GM19035 (cell line): Measurements from ENCODE around the gene EFNB2.

Experiments
- ATAC-seq: cut with Tn5 transposase; IDR thresholded peaks from one replicate; pipeline ENCODE4 v1.9.1; 2021; ENCODE audit not compliant: unreplicated experiment

EFNB2 gene

DNA sequence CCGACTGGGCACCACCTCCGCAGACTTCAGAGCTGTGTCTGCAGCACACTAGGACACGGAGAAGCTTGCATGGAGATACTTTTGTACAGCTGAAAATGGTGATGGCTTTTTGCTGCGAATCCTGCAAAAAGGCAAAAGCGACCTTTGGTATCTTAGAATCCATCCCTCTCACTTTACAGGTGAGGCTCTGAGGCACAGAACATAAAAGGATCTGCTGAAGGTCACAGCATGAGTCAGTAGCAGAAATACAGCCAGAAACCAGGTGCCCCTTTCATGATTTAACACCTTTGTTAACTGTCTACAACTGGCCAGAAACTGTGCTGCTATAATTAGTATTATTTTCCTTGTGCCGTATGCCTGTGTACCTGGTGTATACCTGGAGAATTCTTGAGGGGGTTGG is 48.3 kb downstream of the EFNB2 start:
- no peak for ATAC-seq

GRCh38 chr13:106486287-106486686 is 49.2 kb downstream of the EFNB2 start:
- no peak for ATAC-seq

DNA sequence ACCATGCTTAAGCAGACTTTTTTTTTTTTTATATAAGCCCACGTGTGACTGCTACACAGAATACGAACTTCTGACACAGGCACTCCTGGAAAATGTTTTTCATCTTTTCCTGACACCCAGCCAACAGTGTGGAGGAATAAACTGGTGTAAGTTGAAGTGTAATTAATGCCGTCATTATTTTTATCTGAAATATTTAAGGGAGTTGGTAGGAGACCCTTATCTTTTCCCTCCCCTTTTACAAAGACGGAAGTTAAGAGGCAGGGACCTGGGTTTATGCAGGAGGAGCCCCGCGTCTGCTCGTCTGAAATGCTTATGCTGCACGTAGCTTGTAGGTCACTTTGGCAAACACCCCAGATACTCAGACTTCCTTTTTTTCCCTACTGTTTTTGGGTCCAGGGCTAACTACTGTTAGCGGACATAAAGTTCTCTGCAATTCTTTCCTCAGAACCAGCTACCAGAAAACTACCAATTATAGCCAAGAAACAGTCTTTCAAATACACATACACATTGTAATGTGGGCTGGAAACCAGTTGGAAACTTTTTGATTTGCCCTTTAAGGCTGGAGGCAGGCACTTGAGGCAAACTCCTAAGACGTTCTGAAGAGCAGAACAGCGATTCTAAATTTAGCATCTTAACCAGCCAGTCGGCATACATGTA is 50.8 kb downstream of the EFNB2 start:
- no peak for ATAC-seq

- no peak for ATAC-seq
These were observed 51.4 kb downstream of the EFNB2 start for GRCh38 chr13:106484084-106484483.

DNA sequence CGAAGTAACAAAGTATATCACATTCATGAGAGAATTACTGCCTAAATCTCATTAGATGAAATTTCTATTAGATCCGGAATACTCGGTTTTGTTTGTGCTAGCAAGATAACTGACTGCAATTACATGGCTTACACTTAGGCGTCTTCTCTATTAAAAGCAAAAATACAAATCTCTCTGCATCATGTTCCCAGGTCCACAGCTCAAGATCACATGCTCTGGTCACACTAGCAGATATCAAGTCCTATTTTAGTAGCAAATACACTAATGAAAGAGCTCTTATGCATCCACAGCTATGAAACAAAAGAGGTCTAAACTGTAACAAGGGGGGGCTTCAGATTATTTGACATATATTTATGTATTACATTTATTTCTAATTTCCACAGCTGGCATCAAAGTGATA is 53.5 kb downstream of the EFNB2 start:
- ATAC-seq = no peak

DNA sequence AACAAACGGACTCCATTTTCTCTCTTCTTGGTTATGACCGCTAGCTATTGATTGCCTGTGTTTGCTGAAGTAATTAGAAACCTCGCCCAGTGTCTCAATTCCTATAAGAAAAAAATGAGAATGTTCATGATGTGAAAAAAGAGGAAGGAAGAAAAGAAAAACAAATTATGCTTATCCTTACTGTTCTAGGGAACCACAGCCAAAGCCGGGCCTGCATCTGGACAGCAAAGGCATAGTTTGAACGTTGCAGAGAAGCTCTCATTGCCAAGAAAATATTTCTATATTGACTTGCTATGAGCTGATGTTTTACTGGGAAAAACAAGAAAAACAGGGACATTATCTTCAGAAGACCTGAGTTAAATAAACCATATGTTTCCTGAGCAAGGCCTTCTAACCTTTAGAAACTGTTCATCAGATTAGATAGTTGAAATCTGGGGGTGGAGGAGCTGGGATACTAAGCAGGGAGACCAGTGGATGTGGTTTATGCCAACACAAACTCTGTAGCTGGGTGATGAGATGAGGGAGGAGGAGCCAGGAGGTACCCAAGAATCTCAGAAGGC is 55.0 kb downstream of the EFNB2 start:
- no peak for ATAC-seq

GRCh38 chr13:106479929-106480328 is 55.5 kb downstream of the EFNB2 start:
- no peak for ATAC-seq

GRCh38 chr13:106478116-106478515 is 57.3 kb downstream of the EFNB2 start:
- ATAC-seq = no peak

- ATAC-seq = no peak
These were observed 58.2 kb downstream of the EFNB2 start for GRCh38 chr13:106477303-106477702.

DNA sequence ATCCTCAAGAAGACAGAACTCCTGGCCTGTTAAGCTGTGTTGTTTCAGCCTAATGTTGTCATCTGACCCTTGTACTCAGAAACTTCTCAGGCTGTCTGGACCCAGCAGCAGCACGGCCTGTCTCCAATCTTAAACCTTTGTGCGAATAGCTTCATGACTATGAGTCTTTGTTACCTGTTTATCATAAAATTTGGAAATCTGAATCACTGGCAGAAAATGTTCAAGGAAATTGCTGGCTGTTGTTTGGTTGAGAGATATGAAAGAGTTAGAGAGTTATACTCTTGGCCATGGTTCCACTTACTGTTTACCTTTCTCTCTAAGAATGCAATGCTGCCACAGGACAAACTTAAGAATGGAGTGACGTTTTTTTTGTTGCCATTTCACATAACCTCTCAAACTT is 59.6 kb downstream of the EFNB2 start:
- ATAC-seq = no peak

DNA sequence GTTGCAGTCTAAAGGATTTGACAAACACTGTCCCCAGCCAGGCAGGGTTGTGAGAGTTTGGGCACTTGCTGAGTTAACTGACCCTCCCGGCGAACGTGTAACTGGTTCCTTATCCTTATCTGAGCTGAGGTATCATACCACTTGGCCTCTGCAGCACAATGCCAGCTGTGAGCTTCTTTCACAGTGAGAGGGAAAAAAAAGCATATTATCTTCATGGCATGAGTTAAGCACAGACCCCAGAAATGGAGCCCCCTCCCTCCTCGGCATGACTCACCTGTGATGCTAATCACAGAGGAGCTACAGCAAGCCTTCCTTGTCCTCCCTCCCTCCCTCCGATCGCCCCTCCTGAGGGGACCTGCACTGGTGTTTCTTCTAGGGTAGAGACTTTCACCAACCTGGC is 60.5 kb downstream of the EFNB2 start:
- ATAC-seq = no peak

DNA sequence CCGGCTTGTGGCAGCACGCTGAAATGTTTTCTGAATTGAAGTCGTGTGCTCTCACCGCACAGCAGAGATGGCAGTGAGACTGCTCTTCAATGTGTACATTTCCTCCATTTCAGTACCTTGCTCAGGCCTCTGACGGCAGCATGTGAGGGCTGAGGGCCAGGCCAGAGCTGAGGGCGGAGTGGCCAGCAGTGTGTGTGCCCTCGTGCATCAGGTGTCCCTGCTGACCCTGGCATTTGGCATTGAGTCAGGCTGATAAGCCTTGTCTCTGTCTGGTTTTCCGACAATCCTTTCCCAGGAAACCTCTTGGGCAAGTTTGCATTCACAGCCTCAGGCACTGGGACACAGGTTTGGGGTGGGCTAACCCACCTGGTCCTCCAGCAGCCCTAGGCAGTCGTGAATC is 62.3 kb downstream of the EFNB2 start:
- ATAC-seq = no peak

GRCh38 chr13:106472621-106473020 is 62.8 kb downstream of the EFNB2 start:
- no peak for ATAC-seq

DNA sequence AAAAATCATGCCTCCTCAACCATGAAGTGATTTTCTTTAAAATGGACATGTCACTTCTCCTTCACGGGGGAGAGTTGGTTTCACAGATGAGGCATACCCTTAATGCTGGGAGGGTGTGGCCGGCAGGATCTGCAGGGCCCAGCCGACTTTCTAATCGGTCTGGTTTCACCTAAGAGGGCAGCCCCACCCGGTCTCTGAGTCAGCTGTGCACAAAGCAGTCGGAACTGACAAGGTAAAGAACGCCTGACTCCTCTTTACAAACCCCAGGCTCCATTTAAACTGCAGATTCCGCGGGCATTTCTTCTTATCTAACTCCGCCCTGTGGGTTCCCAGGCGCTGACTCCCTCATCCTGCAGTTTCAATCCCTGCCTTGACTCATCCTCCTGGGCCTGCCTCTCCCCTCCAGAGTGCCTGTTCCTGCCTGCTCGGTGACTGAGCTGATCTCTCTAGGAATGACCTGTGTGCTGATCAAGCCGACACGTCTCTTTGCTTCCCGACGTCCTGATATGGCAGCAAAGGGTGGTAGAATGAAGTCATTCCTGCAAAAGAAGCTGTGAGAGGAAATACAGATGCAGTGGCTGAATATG is 63.4 kb downstream of the EFNB2 start:
- ATAC-seq = no peak

GRCh38 chr13:106470576-106470975 is 64.9 kb downstream of the EFNB2 start:
- ATAC-seq = no peak

DNA sequence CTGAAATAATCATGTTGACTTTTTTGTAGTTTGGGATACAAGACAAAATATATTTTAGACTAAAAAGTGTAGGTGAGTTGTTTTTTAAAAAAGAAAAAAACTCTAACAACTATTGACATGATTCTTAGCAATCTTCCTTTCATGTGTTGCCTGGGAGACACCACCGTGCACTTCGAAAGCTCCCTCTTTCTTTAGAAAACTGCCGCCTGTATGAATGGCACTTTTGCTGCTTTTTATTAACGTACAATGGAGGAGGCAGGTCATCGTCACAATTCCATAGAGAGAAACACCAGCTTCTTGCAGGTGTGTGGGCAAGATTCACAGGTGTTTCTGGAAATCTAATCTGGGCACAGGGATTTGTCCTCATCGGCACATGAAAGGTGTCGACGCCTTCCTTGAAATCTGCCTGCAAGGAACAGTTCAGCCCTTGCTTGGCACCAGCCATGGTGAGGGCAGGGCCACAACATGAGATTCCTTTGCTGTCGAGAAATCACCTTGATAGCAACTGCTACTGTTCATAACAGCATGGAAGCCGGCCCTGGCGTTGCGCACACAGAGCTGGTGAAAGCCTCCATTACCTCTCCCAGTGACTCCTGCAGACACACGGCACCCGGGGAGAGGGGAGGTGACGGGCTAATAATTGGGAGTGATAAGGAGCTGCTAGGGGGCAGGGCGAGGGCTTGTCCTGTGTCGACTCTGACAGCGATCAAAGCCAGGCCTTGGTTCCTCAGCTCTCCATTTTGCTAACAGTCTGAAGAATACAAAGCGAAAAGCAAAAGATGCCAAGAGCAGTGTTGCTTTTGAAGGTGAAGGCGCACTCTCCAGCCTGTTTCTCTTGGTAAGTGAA is 66.5 kb downstream of the EFNB2 start:
- no peak for ATAC-seq

GRCh38 chr13:106468207-106468606 is 67.3 kb downstream of the EFNB2 start:
- no peak for ATAC-seq

DNA sequence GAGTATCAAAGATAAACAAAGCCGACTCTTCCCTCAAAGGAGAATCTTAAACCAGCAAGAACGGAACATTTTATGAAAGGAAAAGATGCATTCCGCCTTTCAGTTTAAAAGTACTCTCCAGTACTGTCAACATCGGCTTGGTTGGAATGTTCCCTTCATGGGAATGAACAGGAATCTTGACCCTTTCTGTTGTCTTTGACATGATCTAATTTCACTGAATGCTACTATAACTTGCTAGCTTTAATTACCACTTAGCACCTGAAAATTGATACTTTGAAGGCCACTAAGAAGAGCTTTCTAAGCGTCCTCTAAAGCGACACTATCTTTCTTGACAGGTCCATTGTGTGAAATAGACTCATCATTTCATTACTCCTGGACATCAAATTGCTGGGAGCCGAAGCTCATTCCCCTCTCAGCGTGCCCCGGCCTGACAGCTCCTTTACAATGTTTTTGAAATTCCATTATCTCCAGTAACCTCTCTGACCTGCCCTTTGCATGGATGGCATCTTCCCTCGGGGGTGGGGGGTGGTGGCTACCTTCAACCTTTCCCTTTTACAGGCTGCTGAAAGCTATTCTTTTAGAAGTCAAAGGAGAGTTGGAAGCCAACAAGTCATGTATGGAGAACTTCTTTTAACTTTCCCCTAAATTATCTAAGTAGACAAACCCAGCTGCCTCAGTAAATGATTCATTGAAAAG is 67.9 kb downstream of the EFNB2 start:
- ATAC-seq = no peak

GRCh38 chr13:106466691-106467426 is 68.6 kb downstream of the EFNB2 start:
- no peak for ATAC-seq

GRCh38 chr13:106464076-106464475 is 71.4 kb downstream of the EFNB2 start:
- no peak for ATAC-seq

- ATAC-seq = no peak
These were observed 72.8 kb downstream of the EFNB2 start for GRCh38 chr13:106462710-106463109.
